Measurements from ENCODE around the gene CCDC195. TPM values are rescaled to one million over a fixed set of nuclear protein-coding genes. Genes with fewer than 3 reads are reported as not detected.

Gene CCDC195, protein sequence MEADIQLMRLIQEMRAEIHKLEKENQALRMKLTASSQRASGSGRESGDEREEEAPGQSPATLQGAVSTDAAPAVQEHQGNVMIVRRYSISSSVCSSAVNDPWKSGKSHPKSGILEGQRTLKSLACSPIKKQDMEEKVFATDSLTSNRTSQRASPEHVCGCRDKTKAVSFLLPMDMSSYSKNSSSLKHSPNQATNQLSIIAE
- polyA plus RNA-seq: not detected in 3 replicates
- not detected for polyA plus RNA-seq (2011; ENCODE audit: low read depth)
- not detected in 2 replicates for polyA plus RNA-seq (2011; cell fraction: cytosol; rRNA removed)
- polyA plus RNA-seq (2011; cell fraction: nucleus; rRNA removed): not detected in 2 replicates
- not detected in 2 replicates for polyA plus RNA-seq (2012; ENCODE audit: low replicate concordance)
- not detected in 3 replicates for polyA minus RNA-seq
- not detected for polyA minus RNA-seq (2011; cell fraction: cytosol; rRNA and poly(A)+ RNA removed)
- polyA minus RNA-seq (2011; cell fraction: nucleus; rRNA and poly(A)+ RNA removed): not detected in 2 replicates

DNA sequence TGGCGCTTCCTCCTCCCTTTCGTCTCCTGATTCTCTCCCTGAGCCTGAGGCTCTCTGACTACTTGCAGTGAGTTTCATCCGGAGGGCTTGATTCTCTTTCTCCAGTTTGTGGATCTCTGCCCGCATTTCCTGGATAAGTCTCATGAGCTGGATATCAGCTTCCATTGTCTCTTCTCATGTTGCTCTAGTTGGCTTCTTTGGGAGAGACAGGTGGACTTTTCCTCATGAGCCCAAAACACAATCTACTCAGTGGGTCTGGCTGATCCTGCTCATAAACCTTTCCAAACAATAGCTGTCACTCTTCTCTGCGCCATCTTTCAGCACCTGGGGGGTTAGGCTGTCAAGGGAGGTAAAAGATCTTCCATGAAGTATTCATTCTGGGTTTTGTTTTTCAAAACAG lies at the start of gene CCDC195:
CCDC195 (minus strand) TSS at position 165 of the 400 bp plus-strand sequence; CDS start at position 165, 0 bp downstream.
- no peak for FAIRE-seq
- TF ChIP-seq CTCF (optimal IDR thresholded peaks at IDR 0.05 in 1 of 3, IDR thresholded peaks at IDR 0.05 in 1 of 3, conservative IDR thresholded peaks at IDR 0.05 in 1 of 3; ENCODE audit: extremely low read depth in 1 of 3, insufficient read depth in 2 of 3, low read length in 3 of 3) (no peak), EZH2 (IDR thresholded peaks at IDR 0.05; ENCODE audit: low read length) (no peak)
- Histone ChIP-seq H3K4me3 (ENCODE audit: control insufficient read depth in 2 of 3, extremely low read depth in 1 of 3, insufficient read depth in 2 of 3, low read depth in 1 of 3, low read length in 3 of 3) (no peak within 1 kb of the TSS), H3K9ac (ENCODE audit: control insufficient read depth, extremely low read depth, insufficient read depth, low read length) (no peak within 1 kb of the TSS), H2AFZ (ENCODE audit: control insufficient read depth, low read length) (no peak within 1 kb of the TSS), H3K27ac (ENCODE audit: control insufficient read depth, insufficient read depth, low read length) (no peak within 1 kb of the TSS), H3K9me1 (ENCODE audit: control insufficient read depth, extremely low read depth, insufficient read depth, low read length) (no peaks in the 10 kb centered on the region), H3K4me1 (ENCODE audit: control insufficient read depth, extremely low read depth, insufficient read depth, low read length) (no peaks in the 10 kb centered on the region), H3K36me3 (ENCODE audit: control insufficient read depth in 2 of 2, extremely low read depth in 1 of 2, insufficient read depth in 2 of 2, low read length in 2 of 2) (no peaks in the 10 kb centered on the region), H3K79me2 (ENCODE audit: control insufficient read depth, insufficient read depth, low read length) (no peaks in the 10 kb centered on the region), H3K27me3 (ENCODE audit: control insufficient read depth, extremely low read depth, insufficient read depth, low read length) (no peaks in the 10 kb centered on the region), H3K4me2 (ENCODE audit: control insufficient read depth, extremely low read depth, insufficient read depth, low read depth, low read length) (no peak within 1 kb of the TSS), H3K9me3 (ENCODE audit: control insufficient read depth, low read depth, low read length) (no peaks in the 10 kb centered on the region), H4K20me1 (ENCODE audit: control insufficient read depth, extremely low read depth, insufficient read depth, low read length) (no peaks in the 10 kb centered on the region)
- DNase-seq (ENCODE audit: low read depth, low spot score): no peak
- dilution Hi-C loops (cut with MboI; ENCODE audit: extremely low pct_ligation_motif_present, low sequenced_read_pairs): no loop called here

GRCh38 chr2:224764565-224765236 lies 48.5 kb upstream of the CCDC195 start:
- Histone ChIP-seq H3K4me3 (ENCODE audit: control insufficient read depth in 2 of 3, extremely low read depth in 1 of 3, insufficient read depth in 2 of 3, low read depth in 1 of 3, low read length in 3 of 3) (no peak overlapping the region), H3K36me3 (ENCODE audit: control insufficient read depth in 2 of 2, extremely low read depth in 1 of 2, insufficient read depth in 2 of 2, low read length in 2 of 2) (no peaks in the 10 kb centered on the region), H3K9me1 (ENCODE audit: control insufficient read depth, extremely low read depth, insufficient read depth, low read length) (no peaks in the 10 kb centered on the region), H3K9me3 (ENCODE audit: control insufficient read depth, low read depth, low read length) (no peaks in the 10 kb centered on the region), H3K27ac (ENCODE audit: control insufficient read depth, insufficient read depth, low read length) (no peak overlapping the region), H3K4me2 (ENCODE audit: control insufficient read depth, extremely low read depth, insufficient read depth, low read depth, low read length) (no peak overlapping the region), H3K27me3 (ENCODE audit: control insufficient read depth, extremely low read depth, insufficient read depth, low read length) (no peaks in the 10 kb centered on the region), H2AFZ (ENCODE audit: control insufficient read depth, low read length) (no peak overlapping the region), H3K9ac (ENCODE audit: control insufficient read depth, extremely low read depth, insufficient read depth, low read length) (no peak overlapping the region), H3K79me2 (ENCODE audit: control insufficient read depth, insufficient read depth, low read length) (no peaks in the 10 kb centered on the region), H4K20me1 (ENCODE audit: control insufficient read depth, extremely low read depth, insufficient read depth, low read length) (no peaks in the 10 kb centered on the region), H3K4me1 (ENCODE audit: control insufficient read depth, extremely low read depth, insufficient read depth, low read length) (no peaks in the 10 kb centered on the region)
- dilution Hi-C loops (cut with MboI; ENCODE audit: extremely low pct_ligation_motif_present, low sequenced_read_pairs): no loop called here
- FAIRE-seq (no peak), DNase-seq (ENCODE audit: low read depth, low spot score) (no peak)
- TF ChIP-seq EZH2 (IDR thresholded peaks at IDR 0.05; ENCODE audit: low read length) (no peak), CTCF (optimal IDR thresholded peaks at IDR 0.05 in 1 of 3, IDR thresholded peaks at IDR 0.05 in 1 of 3, conservative IDR thresholded peaks at IDR 0.05 in 1 of 3; ENCODE audit: extremely low read depth in 1 of 3, insufficient read depth in 2 of 3, low read length in 3 of 3) (no peak)
